ELR (cell line): ENCODE measurements around the gene SHISAL1.

Experiments used
- DNase-seq: peaks from one replicate; pipeline ENCODE4 v3.0.0-alpha.2; 2015; ENCODE audit warnings: low read depth

SHISAL1 gene

DNA sequence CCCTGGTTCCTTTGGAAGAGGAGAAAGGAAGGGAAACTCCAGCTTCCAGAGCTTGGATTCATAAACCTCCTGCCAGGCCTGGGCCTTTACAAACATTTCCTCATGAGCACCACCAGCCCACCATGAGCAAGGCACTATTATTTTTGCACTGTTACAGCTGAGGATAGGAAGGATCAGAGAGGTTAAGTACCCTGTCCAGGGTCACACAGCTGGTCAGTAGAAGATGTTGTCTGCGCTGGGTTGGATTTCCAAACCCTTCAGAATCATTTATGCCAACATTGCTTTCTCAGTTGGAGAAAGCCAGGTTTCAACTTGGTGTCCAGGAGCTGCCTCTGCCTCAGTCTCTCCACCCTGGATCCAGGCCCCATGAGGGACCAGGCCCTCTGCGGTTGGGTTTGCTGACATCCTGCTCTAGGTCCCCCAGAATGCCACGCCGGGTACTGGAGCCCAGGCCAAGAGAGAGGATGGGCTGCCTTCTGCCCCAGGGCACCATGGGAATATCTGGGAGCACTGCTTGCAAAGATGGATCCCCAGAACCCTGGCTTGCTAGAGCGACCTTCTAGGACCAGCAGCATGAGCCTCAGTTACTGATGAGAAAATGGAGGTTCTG lies 29.7 kb upstream of the SHISAL1 start:
- DNase-seq, result no peak

DNA sequence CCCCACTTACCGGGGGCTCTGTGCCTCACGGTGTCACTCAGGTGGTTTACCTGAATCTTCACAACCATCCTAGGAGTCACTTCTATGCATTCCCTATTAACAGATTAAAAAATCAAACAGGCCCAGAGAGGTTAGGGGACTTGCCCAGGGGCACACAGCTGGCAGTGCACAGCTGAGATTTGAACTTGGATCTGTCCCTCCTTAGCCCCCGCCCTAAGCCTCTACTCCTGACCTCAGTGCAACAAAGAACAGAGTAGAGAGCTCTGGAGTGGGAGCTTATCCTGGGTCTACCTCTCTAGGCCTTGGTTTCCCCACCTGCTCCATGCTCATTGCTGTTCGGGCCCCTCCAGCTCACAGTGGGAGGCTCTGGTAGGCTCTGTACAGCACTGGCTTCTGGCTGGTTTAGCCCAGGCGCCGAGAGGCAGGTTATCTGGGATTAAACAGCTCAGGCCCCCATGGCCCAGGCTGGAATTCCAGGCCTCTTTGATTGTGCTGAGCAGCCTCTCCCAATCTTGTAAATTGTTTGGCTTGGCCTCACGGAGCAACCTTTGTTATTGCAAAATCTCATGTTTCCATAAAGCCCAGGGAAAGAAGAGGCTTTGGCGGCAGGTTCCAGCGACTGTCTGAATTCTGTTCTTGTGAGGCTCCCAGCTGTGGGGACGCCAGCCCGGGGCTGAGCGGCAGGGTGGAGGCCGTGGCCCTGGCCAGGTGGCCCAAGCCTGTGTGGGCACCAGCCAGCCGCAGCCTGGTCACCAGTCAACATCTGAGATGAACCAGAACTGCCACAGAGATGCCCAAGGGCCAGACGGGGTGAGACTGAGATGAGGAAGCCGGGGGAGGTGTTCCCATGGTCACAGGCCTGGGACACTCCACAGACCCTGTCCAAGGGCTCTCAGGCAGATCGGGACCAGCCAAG lies 28.9 kb upstream of the SHISAL1 start:
- DNase-seq, result no peak

DNA sequence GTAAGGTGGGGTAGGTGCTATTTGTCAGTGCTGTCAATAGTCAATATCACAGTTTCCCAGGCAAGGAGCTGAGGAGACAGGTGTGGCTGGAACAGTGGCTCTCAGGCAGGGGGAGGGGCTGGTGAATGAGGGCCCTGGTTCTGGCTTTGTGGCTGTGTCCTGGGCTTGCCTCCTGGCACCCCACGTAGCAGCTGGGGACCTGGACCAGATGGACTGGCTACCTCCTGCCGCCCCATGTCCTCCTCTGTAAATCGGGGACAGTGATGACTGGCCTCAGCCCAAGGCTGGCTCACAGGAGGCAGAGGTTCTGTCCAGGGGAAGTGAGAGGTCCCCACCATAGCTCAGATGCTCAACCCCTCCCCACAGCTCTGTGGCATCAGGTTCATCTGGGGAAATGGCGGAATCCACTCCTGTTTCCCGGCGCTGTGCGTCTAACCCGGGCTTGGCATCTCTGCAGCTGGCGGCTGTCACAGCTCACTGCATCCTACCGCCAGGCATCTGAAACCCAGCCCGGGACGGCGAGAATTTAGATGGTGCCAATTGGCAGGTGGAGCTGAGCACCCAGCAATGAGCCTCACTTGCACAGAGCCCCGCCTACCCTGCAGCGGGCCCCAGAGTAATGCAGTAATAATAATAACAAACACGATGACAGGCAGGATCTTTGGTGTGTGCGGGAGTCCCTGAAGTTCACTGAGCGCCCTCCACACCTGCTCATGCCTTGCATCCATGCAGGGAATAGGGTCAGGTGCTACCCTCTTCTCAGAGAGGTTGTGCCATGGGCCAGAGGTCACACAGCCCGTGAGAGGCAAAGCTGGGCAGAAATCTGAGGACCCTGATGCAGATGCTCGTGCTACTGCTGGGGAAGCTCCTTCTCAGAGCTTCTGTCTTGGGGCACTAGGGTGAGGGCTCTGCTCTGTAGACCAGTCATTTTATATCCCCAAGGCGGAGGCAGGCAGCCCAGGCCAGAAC lies 27.8 kb upstream of the SHISAL1 start:
- DNase-seq, result no peak

DNA sequence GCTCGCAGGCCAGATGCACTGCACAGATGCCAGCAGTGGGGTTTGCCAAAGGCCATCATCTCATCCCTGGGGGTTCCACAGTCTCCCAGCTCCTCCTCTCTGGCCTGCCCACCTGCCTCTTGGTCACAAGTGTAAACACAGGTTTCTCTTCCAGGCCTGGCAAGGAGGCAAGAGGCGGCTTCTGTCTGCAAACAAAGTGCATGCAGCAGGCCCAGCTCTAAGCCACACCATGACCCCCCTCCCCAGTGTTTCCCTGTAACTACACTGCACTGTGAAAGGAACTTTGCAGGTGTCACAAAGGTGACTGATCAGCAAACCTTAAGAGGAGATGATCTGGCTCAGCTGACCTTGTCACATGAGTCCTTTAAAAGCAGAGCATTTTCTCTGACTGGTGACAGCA lies 26.2 kb upstream of the SHISAL1 start:
- no peak for DNase-seq

DNA sequence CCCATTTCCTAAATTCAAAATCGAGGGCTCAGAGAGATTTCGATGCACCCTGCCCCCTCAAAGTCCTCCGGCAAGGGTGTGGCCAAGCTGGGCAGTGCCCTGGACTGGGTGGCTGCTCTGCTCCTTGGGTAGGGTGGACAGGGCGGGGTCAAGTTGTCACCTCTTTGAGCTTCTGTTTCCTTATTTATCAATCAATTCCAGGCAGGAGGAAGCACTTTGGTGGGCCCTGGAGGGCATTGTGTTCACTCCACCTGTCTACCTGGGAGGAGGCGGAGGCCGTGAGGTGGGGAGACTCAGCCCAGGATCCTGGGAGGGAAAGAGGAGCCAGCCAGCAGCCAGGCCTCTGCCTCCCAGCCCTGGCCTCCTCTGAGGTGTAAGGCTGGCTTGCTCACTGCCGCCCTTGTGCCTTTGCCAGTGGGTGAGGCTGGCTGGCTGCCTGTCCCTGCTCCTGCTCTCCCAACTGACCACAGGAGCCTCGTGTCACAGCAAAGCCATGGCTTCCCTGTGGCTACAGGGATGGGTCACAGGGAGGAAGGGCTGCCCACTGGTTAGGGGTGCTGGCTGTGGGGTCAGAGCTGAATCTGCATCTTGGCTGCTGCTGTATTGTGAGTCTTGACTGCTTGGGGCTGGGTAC lies 25.5 kb upstream of the SHISAL1 start:
- DNase-seq, result no peak

DNA sequence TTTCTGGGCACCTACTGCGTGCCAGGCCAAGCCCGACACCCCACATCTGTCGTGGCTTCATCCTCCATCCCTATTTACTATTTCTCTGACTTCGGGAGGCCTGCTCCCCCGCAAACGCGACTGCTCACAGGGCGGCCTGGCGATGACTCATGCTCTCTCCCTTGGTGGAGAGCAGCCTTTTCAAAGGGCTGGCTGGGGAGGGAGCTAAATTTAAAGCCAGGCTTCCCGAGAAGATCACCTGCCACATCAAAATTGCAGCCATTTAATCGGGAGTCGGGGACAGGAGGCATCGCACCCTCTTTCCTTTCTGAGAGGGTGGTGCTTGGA lies 24.9 kb upstream of the SHISAL1 start:
- DNase-seq, result peak; percentile 79

DNA sequence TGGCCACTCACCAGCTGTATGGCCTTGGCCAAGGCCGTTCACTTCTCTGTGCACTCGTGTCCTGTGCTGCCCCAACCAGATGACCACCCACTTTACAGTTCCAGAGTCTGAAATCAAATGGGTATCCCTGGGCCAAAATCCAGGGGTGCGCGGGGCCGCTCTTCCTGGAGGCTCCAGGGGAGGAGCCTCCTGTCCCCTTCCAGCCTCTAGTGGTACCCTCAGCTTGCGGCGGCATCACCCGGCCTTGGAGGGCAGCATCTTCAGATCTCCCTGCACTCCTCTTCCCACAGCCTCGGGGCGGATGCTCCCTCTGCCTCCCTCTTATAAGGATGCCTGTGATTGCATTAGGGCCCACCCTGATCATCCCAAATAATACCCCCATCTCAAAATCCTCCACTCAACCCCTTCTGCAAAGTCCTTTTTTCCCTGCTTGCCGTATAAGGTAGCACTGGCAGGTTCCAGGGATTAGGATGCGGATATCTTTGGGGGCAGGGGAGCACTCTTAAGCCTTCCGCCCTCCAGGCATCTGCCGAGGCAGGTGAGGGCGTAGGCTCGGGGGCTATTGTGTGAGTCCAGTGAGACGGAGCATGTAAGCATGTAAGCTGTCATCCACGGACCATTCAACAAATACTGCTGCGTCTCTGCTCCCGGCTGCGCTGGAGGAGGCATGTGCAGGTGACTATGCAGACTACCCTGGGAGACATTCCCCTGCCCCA lies 24.4 kb upstream of the SHISAL1 start:
- no peak for DNase-seq

DNA sequence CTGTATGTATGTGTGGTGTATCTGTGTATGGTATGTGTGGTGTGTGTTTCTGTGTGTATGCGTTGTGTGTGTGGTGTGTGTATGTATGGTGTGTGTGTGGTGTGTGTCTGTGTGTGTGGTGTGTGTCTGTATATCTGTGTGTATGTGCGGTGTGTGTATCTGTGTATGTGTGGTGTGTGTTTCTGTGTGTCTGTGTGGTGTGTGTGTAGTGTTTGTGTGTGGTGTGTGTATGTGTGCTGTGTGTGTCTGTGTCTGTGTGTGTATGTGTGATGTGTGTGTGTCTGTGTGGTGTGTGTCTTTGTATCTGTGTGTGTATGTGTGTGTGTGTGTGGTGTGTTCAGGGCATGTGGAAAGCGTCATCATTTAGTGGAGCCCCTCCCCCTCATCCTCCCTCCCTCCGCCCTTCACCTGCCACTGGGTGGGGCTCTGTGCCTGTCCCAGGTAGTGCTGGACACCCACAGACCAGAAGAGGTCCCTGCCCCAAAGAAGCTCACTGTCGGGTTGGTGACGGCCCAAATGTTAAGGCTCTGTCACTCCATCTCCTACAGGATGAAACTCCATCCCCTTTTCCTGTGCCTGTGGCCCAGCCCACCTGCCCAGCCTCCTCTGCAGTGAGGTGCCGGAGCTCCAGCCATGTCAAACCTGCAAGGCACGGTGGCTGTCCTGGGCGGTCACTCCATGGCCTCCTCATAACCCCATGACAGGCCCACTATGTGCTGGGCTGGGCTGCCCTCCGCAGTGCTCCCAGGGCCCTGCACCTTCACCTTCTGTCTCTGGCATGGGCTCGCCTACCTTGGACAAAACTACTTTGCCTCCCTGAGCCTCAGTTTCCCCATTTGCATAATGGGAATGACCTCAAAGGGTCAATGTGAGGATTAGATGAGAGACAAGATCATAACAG lies 23.4 kb upstream of the SHISAL1 start:
- DNase-seq, result no peak

DNA sequence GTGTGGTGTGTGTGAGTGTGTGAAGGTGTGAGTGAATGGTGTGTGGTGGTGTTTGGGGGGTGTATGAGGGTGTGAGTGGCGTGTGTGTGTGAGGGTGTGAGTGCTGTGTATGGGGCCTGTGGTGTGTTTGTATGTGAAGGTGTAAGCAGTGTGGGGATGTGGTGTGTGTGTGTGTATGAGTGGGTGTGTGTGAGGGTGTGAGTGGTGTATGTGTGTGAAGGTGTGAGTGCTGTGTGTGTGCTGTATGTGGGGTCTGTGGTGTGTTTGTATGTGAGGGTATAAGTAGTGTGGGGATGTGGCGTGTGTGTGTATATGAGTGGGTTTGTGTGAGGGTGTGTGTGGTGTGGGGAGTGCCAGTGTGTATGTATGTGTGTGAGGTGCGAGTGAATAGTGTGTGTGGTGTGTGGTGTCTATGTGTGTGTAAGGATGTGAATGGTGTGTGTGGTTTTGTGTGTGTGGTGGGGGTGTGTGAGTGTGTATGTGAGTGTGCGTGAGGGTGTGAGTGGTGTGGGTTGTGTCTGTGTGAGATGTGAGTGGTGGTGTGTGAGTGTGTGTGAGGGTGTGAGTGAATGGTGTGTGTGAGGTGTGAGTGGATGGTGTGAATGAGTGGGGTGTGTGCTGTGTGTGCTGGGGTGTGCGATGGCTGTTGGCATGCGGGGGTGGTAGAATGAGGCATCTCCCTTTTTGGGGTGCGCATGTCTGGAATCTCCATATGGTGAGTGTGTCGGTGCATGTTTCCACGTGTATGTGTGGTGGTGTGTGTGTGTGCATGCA lies 22.5 kb upstream of the SHISAL1 start:
- DNase-seq, result no peak

DNA sequence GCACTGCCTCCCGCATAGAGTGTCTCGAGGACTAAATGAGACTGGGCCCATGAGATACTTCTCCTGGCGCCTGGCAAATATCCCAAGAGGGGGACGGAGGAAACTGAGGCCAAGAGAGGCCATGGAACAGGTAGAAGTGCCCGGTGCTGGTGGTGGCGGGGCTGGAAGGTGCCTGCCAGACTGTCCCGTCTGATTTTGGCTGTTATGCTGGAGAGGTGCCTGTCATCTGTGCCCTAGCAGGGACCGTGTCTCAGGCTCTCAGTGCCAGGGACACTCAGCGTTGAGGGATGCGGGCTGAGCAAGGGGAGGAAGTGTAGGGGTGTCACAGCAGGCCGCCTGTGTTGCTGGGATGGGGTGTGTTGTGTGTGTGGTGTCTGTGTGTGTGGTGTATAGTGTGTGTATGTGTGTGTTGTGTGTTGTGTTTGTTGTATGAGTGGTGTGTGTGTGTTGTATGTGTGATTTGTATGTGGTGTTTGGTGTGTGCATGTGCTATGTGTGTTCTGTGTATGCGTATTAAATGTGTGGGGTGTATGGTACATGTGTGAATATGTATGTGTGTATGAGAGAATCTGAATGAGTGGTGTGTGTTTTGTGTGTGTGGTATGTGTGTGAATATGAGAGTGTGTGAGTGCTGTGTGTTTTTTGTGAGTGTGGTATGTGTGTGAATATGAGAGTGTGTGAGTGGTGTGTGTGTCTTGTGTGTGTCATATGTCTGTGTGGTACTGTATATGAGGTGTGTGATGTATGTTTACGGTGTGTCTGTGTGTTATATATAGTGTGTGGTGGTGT lies 21.3 kb upstream of the SHISAL1 start:
- no peak for DNase-seq

DNA sequence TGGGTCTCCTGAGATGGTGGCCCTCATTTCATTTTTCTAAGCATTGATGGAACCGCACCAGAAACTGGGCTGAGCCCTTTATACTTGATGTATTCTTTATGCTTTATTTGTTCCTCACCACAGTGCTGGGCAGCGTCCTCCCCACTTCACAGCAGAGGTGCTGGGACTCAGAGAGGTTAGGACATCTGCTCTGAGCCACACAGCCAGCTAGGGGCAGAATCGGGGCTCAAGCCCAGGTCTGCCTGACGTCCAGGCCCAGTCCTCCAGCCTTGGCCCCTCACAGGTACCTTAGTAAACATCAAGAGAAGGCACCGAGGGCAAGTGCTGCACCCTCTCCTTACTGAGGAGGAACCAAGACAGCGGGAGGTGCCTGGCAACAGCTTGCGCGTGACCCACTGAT lies 20.2 kb upstream of the SHISAL1 start:
- no peak for DNase-seq

DNA sequence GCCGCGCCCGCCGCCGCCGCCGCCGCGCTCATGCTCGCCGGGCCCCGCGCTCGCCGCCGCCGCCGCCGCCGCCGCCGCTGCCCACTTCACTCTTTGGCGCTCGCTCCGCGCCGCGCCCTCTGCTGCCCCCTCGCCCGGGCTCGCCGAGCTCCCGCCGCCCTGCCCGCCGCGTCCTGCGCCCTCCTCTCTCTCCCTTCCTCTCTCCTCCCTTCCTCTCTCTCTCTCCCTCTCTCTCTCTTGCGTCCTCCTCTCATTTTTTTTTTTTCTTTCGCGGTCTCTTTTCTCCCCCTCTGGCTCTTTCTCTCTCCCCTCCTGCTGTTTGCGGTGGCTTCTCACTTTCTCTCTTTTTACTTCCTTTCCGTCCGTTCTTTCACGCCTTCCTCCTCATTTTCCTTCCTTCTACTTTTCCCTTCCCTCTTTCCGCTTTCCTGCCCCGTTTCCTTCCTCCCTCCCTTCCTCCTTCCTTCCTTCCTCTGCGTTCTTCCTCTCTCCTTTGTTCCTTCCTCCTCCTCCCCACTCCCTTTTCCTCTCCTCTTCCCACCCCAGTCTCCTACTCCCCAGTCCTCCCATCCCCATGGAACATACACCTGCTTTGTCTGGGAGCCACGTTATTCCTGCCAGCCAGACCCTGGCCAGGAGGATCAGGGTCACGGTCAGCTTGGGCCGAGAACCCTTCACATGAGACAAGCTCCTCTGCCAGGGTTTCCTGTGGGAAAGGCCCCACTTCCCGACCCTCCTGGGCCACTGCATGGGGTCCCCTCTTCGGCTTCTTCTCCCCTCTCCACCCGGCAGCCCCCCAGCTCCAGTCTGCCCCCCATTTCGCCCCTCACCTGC lies 19.3 kb upstream of the SHISAL1 start:
- DNase-seq, result peak; percentile 36

DNA sequence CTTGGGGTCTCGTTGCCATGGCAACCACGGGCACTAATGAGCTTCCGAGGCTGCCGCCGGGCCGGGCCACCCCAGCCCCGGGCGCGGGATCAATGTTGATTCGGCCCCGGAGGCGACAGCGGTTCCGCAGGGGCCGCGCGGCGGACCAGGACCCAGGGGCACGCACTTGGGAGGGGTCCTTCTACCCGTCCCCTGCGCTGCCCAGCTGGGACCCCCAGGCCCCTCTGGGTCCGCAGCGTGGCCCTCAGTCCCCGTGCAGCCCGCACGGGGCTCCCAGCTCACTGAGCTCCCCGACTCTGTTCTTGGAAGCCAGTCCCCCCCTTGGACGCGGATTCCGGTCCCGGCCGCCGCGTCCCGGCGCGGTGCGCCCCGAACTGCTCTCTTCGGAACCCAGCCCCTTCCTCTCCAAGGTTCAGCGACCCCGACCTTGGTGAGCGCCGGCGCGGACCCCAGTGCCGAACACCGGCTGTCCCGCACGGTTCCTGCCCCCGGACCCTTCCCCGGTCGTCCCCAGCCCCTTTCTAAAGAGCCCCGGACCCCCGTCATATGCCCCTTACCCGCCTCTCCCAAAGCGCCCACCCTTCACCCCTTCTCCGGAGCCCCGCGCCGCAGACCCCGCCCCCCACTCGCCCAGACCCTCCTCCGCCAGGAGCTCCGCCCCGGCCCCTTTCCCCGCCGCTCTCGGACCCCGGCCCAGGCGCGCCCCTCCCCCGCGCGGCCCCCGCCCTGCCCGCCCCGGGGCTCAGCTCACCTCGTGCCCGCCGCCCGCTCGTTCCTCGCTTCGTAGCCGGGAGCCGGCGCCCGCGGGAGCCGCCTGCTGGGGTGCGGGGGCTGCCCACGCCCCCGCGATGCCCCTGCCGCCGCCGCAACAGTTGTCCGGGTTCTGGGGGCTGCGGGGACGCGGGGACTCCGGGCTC lies 18.3 kb upstream of the SHISAL1 start:
- no peak for DNase-seq

DNA sequence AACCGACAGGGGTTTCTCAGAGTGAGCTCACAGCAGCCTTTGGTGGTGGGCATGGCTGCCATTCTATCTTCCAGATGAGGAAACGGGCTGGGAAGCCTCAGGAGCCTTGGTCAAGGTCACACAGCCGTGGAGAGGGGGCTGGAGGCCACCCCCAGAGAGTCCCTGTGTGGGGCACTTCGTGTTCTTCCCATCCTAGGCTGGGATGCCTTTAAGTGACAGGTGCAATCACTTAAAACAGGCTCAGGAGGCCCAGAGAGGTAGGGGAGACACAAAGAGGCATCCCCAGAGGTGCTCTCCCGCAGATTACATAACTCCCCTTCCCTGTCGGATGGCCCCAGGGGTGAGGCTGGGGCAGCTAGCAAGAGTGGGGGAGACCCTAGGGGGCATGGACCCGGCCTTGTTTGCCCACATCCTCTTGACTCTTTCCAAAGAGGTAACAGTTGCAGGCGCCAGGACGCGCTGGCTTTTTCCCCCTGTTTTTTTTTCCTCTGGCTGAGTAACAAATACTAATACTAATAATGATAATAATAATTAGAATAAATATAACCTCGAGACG lies 17.5 kb upstream of the SHISAL1 start:
- DNase-seq, result no peak

DNA sequence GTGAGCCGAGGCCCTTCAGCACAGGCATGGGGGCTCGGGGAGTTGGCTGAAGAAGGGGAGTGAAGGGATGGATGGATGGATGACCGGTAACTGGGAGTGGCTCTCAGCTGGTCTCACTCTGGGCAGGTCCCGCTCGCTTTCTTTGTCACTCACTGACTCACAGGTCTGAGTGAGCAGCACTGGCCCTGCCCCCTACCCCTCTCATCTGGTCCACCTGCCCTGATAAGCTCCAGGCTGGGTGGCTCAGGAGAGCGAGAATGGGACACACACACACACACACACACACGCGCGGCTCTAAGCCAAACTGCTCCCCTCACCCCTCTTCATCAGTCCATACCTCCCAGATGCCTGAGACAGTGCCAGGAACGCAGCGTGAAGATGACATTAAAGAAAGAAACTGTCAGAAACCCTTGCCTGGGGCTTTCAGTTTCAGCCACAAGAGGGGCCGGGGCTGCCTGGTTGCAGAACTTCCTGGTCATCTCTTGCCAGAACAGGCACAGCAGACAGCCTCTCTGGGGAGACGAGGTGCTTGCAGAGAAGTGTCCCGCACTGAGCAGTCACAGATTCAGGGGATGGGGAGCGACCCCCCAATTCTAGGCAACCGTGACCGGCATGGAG lies 16.5 kb upstream of the SHISAL1 start:
- peak; percentile 35 for DNase-seq

DNA sequence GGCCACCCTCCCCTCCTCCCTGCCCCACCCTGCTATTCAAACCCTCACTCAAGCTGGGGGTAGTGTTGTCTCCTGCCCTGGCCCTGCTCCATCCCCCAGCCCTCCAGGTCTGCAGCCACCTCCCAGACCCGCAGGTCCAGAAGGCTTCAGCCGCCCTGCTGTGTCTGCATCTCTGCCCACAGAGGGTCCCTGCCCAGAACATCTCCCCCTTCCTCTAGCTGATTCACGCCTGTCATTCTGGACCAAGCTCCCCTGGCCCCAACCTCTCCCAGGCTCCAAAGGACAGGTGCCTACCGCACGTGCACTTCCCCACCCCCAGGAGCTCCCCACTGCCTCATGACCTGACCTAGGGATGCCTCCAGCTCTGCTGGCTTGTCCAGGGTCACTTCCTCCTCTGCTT lies 16.0 kb upstream of the SHISAL1 start:
- no peak for DNase-seq
